HEK293T (cell line): ENCODE data around the gene CISD3.

ENCODE experiments used
- ARNT ChIP-seq: fragments of 450-650 bp; IDR thresholded peaks from 2 replicates; pipeline ENCODE4 v1.6.1; 2017; ENCODE audit warnings: mild to moderate bottlenecking
- CTBP1 ChIP-seq: fragments of 450-650 bp; IDR thresholded peaks from 2 replicates; pipeline ENCODE4 v1.6.1; 2016; ENCODE audit warnings: borderline replicate concordance
- FOXA1 ChIP-seq: fragments of 450-650 bp; IDR thresholded peaks from 2 replicates; pipeline ENCODE4 v1.6.1; 2016; ENCODE audit warnings: mild to moderate bottlenecking
- FOXK2 ChIP-seq: fragments of 450-650 bp; IDR thresholded peaks from 2 replicates; pipeline ENCODE4 v1.6.1; 2016; ENCODE audit warnings: mild to moderate bottlenecking
- FOXM1 ChIP-seq: fragments of 450-650 bp; IDR thresholded peaks from 2 replicates; pipeline ENCODE4 v1.6.1; 2017; ENCODE audit warnings: mild to moderate bottlenecking, borderline replicate concordance
- NFRKB ChIP-seq: fragments of 450-650 bp; IDR thresholded peaks from 2 replicates; pipeline ENCODE4 v1.6.1; 2016; ENCODE audit warnings: mild to moderate bottlenecking, moderate library complexity
- SP1 ChIP-seq: fragments of 450-650 bp; IDR thresholded peaks from 2 replicates; pipeline ENCODE4 v1.6.1; 2017
- SUZ12 ChIP-seq: fragments of 450-650 bp; IDR thresholded peaks from 2 replicates; pipeline ENCODE4 v1.6.1; 2016; ENCODE audit warnings: mild to moderate bottlenecking
- TARDBP ChIP-seq: fragments of 450-650 bp; IDR thresholded peaks from 2 replicates; pipeline ENCODE4 v1.6.1; 2016
- ZNF384 ChIP-seq: fragments of 450-650 bp; IDR thresholded peaks from 2 replicates; pipeline ENCODE4 v1.6.1; 2016
- TF ChIP-seq, protein P1 (sequence below): fragments of 450-650 bp; IDR thresholded peaks from 2 replicates; pipeline ENCODE4 v1.6.1; 2016

DNA sequence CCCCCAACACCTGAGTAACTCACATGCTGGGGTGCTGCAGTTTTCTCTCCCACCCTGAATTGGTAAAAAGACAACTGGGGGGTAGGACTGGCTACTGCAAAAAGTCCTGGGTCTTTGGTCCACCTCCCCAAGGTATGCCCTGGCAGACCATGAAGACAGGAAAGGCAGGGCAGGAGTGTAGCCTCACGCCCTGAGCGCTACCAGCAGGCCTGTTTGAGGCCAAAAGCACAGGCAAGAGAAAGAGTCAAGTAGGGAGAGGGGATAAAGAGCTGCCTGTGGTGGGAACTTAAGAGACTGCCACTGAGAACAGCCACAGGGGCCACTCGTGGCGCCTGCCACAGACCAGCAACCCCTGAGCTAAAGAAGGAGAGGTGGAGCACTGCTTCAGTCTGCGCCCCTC lies 36.2 kb downstream of the CISD3 start:
- no peak for TF ChIP-seq FOXA1
- TF ChIP-seq SP1, result no peak
- TF ChIP-seq CTBP1, result no peak
- TF ChIP-seq SUZ12, result no peak
- TF ChIP-seq FOXK2, result no peak
- no peak for TF ChIP-seq FOXM1
- TF ChIP-seq, protein P1, sequence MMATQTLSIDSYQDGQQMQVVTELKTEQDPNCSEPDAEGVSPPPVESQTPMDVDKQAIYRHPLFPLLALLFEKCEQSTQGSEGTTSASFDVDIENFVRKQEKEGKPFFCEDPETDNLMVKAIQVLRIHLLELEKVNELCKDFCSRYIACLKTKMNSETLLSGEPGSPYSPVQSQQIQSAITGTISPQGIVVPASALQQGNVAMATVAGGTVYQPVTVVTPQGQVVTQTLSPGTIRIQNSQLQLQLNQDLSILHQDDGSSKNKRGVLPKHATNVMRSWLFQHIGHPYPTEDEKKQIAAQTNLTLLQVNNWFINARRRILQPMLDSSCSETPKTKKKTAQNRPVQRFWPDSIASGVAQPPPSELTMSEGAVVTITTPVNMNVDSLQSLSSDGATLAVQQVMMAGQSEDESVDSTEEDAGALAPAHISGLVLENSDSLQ, result no peak
- TF ChIP-seq TARDBP, result no peak
- TF ChIP-seq ARNT, result no peak
- no peak for TF ChIP-seq NFRKB
- TF ChIP-seq ZNF384, result no peak
